IMR-90 (cell line): ENCODE results near the gene MICB. TPM values are rescaled to one million over a fixed set of nuclear protein-coding genes. Genes with fewer than 3 reads are reported as not detected.

Experiments
- ATAC-seq: fragments of 200-7000 bp; cut with Tn5 transposase; 2 replicates; pipeline ENCODE4 v1.9.1; 2020; ENCODE audit warnings: low read depth, mild to moderate bottlenecking, moderate library complexity
- BruUV-seq: library from RNA; stranded (reverse); fragments of 400-500 nt; replicated peaks from 2 replicates; lab custom pipeline; 2021; lab: Mats Ljungman, UMichigan
- CTCF ChIA-PET: fragments of 300-600 bp; formaldehyde crosslinking; extraction: SDS; loops from one replicate; lab custom pipeline; 2021; ENCODE audit warnings: antibody characterized with exemption; lab: Yijun Ruan, JAX
- POLR2A ChIA-PET: fragments of 300-600 bp; sonication (Branson Sonifier 250); formaldehyde crosslinking; loops from one replicate; lab custom pipeline; 2022; ENCODE audit warnings: antibody characterized with exemption; ENCODE audit not compliant: unreplicated experiment; lab: Charles Lee
- DNase-seq: peaks from one replicate; pipeline ENCODE4 v3.0.0; 2013
- H2AFZ ChIP-seq: replicated peaks from 2 replicates; pipeline ENCODE3; 2013; ENCODE audit warnings: low read length, mild to moderate bottlenecking; ENCODE audit not compliant: poor library complexity
- H2AK5ac ChIP-seq: 2 replicates; pipeline ENCODE4 v1.6.1; 2013; ENCODE audit warnings: low read depth, low read length, inconsistent platforms
- H2AK9ac ChIP-seq: replicated peaks from 2 replicates; pipeline ENCODE3; 2013; ENCODE audit warnings: mild to moderate bottlenecking, low read depth, low read length, moderate library complexity; ENCODE audit not compliant: poor library complexity
- H2BK120ac ChIP-seq: 2 replicates; pipeline ENCODE4 v1.6.1; 2013; ENCODE audit warnings: low read depth, low read length, inconsistent platforms
- H2BK15ac ChIP-seq: 3 replicates; pipeline ENCODE4 v1.6.1; 2013; ENCODE audit warnings: low read depth, low read length, inconsistent platforms
- H2BK20ac ChIP-seq: 2 replicates; pipeline ENCODE4 v1.6.1; 2013; ENCODE audit warnings: low read depth, mild to moderate bottlenecking, inconsistent platforms, low read length, moderate library complexity
- H2BK5ac ChIP-seq: 2 replicates; pipeline ENCODE4 v1.6.1; 2013; ENCODE audit warnings: mild to moderate bottlenecking, low read depth, low read length, inconsistent platforms; ENCODE audit not compliant: poor library complexity, severe bottlenecking
- H3K14ac ChIP-seq: replicated peaks from 2 replicates; pipeline ENCODE4 v1.6.1; 2013; ENCODE audit warnings: low read depth, low read length, inconsistent platforms
- H3K18ac ChIP-seq: 2 replicates; pipeline ENCODE4 v1.6.1; 2013; ENCODE audit warnings: low read depth, low read length, control low read depth
- H3K23ac ChIP-seq: 2 replicates; pipeline ENCODE4 v1.6.1; 2013; ENCODE audit warnings: low read depth, low read length, inconsistent platforms
- H3K27ac ChIP-seq: 2 replicates; pipeline ENCODE4 v1.5.1; 2013; ENCODE audit warnings: mild to moderate bottlenecking, control low read depth, low read length; ENCODE audit not compliant: insufficient read depth
- H3K27me3 ChIP-seq: 2 replicates; pipeline ENCODE4 v1.6.1; 2013; ENCODE audit warnings: low read length; ENCODE audit not compliant: control insufficient read depth, insufficient read depth
- H3K36me3 ChIP-seq: 2 replicates; pipeline ENCODE4 v1.6.1; 2013; ENCODE audit warnings: low read length, mixed read lengths; ENCODE audit not compliant: control insufficient read depth, insufficient read depth
- H3K4ac ChIP-seq: 2 replicates; pipeline ENCODE4 v1.6.1; 2013; ENCODE audit warnings: low read depth, low read length, inconsistent platforms
- H3K4me1 ChIP-seq: 2 replicates; pipeline ENCODE4 v1.6.1; 2013; ENCODE audit warnings: low read length, mixed read lengths; ENCODE audit not compliant: control insufficient read depth, insufficient read depth
- H3K4me2 ChIP-seq: 2 replicates; pipeline ENCODE4 v1.6.1; 2013; ENCODE audit warnings: low read depth, mild to moderate bottlenecking, control low read depth, low read length, moderate library complexity
- H3K4me3 ChIP-seq: 2 replicates; pipeline ENCODE4 v1.5.1; 2013; ENCODE audit warnings: low read depth, mild to moderate bottlenecking, control low read depth, low read length, moderate library complexity; ENCODE audit not compliant: insufficient read depth
- H3K56ac ChIP-seq: 2 replicates; pipeline ENCODE4 v1.6.1; 2013; ENCODE audit warnings: low read length, inconsistent platforms; ENCODE audit not compliant: insufficient read depth; ENCODE audit errors: extremely low read depth
- H3K79me1 ChIP-seq, 2 experiments: 2 replicates each; pipeline ENCODE4 v1.6.1; 2013; ENCODE audit warnings: low read length in 2 of 2, inconsistent platforms in 1 of 2, low read depth in 1 of 2
- H3K9ac ChIP-seq: 2 replicates; pipeline ENCODE4 v1.6.1; 2013; ENCODE audit warnings: low read depth, low read length, control low read depth
- H3K9me1 ChIP-seq: 2 replicates; pipeline ENCODE4 v1.6.1; 2013; ENCODE audit warnings: low read length, inconsistent platforms; ENCODE audit not compliant: insufficient read depth
- H3K9me3 ChIP-seq: 2 replicates; pipeline ENCODE4 v1.6.1; 2013; ENCODE audit warnings: low read length; ENCODE audit not compliant: control insufficient read depth, insufficient read depth
- H4K20me1 ChIP-seq: 2 replicates; pipeline ENCODE4 v1.6.1; 2013; ENCODE audit warnings: low read length, inconsistent platforms; ENCODE audit not compliant: insufficient read depth
- H4K5ac ChIP-seq: 2 replicates; pipeline ENCODE4 v1.6.1; 2013; ENCODE audit warnings: mild to moderate bottlenecking, low read depth, low read length, control low read depth
- H4K8ac ChIP-seq, 2 experiments: 2 replicates each; pipeline ENCODE4 v1.6.1; 2013; ENCODE audit warnings: low read depth in 2 of 2, low read length in 2 of 2, control low read depth in 1 of 2, inconsistent platforms in 1 of 2
- H4K91ac ChIP-seq: 2 replicates; pipeline ENCODE4 v1.6.1; 2013; ENCODE audit warnings: low read depth, low read length, inconsistent platforms; ENCODE audit not compliant: insufficient read depth
- CHD1 ChIP-seq: IDR thresholded peaks from 2 replicates; pipeline ENCODE4 v1.6.1; 2012; ENCODE audit warnings: low read depth, low read length, improper control_type of control experiment
- WGBS, 2 experiments: methylation state at CpG; one replicate each; pipeline versions ENCODE4 v1.1.5 to v1.1.7; 2013; ENCODE audit warnings: missing lambda C conversion rate in 2 of 2; ENCODE audit not compliant: insufficient read length in 1 of 2; ENCODE audit errors: extremely low coverage in 2 of 2; 5-methylcytosine and 5-hydroxymethylcytosine counted together
- dilution Hi-C: fragments of 300-500 bp; cut with HindIII; formaldehyde crosslinking; loops from one replicate; pipeline ENCODE4 v1.14.3; 2018; ENCODE audit warnings: low sequenced_read_pairs; ENCODE audit not compliant: unreplicated experiment
- in situ Hi-C: fragments of 300-500 bp; cut with MboI; formaldehyde crosslinking; loops from 3 replicates; pipeline ENCODE4 v1.14.3; 2019; ENCODE audit warnings: low sequenced_read_pairs, inconsistent platforms, mixed read lengths
- intact Hi-C: fragments of 100-400 bp; cut with micrococcal nuclease; formaldehyde crosslinking; loops from 2 replicates; pipeline ENCODE4 v1.10.0; 2022
- polyA plus RNA-seq, 3 experiments: library from polyadenylated mRNA; depleted of rRNA; stranded (reverse); fragments of >200 nt; gene quantifications; 2 replicates each; pipeline ENCODE4 v1.2.3, GENCODE V29; 2012; ENCODE audit warnings: low replicate concordance in 1 of 3
- total RNA-seq: library from RNA; depleted of rRNA; stranded (reverse); fragments of >200 nt; gene quantifications from 2 replicates; pipeline ENCODE4 v1.2.3, GENCODE V29; 2012
- TF ChIP-seq, protein P1 (sequence below): fragments of 150-350 bp; IDR thresholded peaks from 2 replicates; pipeline ENCODE4 v1.6.1; 2017; ENCODE audit warnings: mild to moderate bottlenecking, antibody characterized with exemption, low read length, low read depth
- TF ChIP-seq, protein P2 (sequence below): fragments of 150-350 bp; IDR thresholded peaks from 2 replicates; pipeline ENCODE4 v1.6.1; 2016; ENCODE audit warnings: low read depth, mild to moderate bottlenecking, low read length, moderate library complexity, borderline replicate concordance

Gene MICB
- total and polyA plus RNA-seq, 2 of the 4 experiments (the other 2 are of a cell fraction): 9.6 to 11.1 TPM

DNA sequence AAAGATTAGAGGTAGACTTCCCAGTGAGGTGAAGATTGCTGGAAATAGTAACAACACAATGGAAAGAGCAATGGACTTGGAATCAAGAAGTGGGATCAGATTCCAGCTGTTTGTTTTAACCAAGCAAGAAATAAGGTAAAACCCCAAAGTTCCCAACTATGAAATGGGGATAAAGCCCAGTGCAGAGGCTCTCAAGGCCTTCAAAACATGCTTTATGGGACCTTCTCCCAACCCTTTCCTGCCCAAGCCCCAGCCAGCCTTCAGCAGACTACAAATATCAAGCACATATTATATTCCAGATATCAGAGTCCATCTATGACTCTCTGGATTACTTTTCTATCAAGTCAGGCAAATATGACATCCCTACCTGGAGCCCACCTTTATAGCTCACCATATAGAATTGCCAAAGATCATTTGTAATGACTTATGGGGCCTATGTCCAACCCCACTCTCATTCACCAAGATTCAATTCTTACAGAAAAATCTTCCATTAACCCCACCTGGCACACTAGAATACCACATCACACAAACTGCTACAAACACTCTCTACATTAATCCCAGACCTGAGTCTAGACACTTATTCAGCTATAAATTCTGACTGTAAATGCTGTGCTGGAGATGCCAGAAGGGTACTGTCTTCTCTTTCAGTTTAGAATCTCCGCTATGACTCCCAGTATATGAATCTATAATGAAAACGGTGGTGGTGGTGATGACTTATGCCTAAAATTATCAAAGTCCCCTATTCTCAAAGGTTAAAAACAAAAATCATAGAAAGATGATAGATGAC, 37.8 kb downstream of the MICB start:
- H3K4me3 ChIP-seq: no peak overlapping the region
- ChIA-PET POLR2A (interaction anchor here (0.6 kb wide), 1 partner anchor 557 kb away, joined by 3 read pairs; no protein-coding TSS in a partner anchor), CTCF (no interaction called here)
- no peak overlapping the region for H4K5ac ChIP-seq
- H3K27me3 ChIP-seq: no peaks in the 10 kb centered on the region
- H3K9ac ChIP-seq: no peak overlapping the region
- no peak overlapping the region for H2AFZ ChIP-seq
- no peak overlapping the region for H2AK9ac ChIP-seq
- H3K14ac ChIP-seq: no peak overlapping the region
- H3K4me2 ChIP-seq: no peak overlapping the region
- no peak overlapping the region for H3K18ac ChIP-seq
- dilution Hi-C loops (no loop called here), intact Hi-C loops (no loop called here), in situ Hi-C loops (no loop called here)
- H3K56ac ChIP-seq: no peak overlapping the region
- no peak overlapping the region for H2BK15ac ChIP-seq
- H2BK120ac ChIP-seq: no peak overlapping the region
- H2AK5ac ChIP-seq: no peak overlapping the region
- TF ChIP-seq CHD1: no peak
- TF ChIP-seq, protein P1, sequence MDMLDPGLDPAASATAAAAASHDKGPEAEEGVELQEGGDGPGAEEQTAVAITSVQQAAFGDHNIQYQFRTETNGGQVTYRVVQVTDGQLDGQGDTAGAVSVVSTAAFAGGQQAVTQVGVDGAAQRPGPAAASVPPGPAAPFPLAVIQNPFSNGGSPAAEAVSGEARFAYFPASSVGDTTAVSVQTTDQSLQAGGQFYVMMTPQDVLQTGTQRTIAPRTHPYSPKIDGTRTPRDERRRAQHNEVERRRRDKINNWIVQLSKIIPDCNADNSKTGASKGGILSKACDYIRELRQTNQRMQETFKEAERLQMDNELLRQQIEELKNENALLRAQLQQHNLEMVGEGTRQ: no peak
- TF ChIP-seq, protein P2, sequence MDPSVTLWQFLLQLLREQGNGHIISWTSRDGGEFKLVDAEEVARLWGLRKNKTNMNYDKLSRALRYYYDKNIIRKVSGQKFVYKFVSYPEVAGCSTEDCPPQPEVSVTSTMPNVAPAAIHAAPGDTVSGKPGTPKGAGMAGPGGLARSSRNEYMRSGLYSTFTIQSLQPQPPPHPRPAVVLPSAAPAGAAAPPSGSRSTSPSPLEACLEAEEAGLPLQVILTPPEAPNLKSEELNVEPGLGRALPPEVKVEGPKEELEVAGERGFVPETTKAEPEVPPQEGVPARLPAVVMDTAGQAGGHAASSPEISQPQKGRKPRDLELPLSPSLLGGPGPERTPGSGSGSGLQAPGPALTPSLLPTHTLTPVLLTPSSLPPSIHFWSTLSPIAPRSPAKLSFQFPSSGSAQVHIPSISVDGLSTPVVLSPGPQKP: no peak
- H3K23ac ChIP-seq: no peak overlapping the region
- peaks cover 90% of the 10 kb centered on the region for H4K20me1 ChIP-seq
- H4K8ac ChIP-seq: no peak overlapping the region
- no TSS peak for BruUV-seq
- ATAC-seq: no peak
- DNase-seq: no peak
- H3K9me1 ChIP-seq: 0 out of 2 replicates have a peak, but pooled peaks cover 8% of the 10 kb centered on the region
- H3K4ac ChIP-seq: no peak overlapping the region
- H2BK5ac ChIP-seq: no peak overlapping the region
- H3K4me1 ChIP-seq: peaks cover 10% of the 10 kb centered on the region
- WGBS, 2 experiments: no CpG with 5 or more reads among the region's 2 CpGs
- no peak overlapping the region for H2BK20ac ChIP-seq
- H4K91ac ChIP-seq: no peak overlapping the region
- H3K79me1 ChIP-seq: peaks cover 41 to 81% of the 10 kb centered on the region in 2 experiments
- H3K27ac ChIP-seq: no peak overlapping the region
- H3K36me3 ChIP-seq: peaks cover 78% of the 10 kb centered on the region
- H3K9me3 ChIP-seq: no peaks in the 10 kb centered on the region
